ENCODE measurements around the gene ABHD2.

ABHD2 gene

DNA sequence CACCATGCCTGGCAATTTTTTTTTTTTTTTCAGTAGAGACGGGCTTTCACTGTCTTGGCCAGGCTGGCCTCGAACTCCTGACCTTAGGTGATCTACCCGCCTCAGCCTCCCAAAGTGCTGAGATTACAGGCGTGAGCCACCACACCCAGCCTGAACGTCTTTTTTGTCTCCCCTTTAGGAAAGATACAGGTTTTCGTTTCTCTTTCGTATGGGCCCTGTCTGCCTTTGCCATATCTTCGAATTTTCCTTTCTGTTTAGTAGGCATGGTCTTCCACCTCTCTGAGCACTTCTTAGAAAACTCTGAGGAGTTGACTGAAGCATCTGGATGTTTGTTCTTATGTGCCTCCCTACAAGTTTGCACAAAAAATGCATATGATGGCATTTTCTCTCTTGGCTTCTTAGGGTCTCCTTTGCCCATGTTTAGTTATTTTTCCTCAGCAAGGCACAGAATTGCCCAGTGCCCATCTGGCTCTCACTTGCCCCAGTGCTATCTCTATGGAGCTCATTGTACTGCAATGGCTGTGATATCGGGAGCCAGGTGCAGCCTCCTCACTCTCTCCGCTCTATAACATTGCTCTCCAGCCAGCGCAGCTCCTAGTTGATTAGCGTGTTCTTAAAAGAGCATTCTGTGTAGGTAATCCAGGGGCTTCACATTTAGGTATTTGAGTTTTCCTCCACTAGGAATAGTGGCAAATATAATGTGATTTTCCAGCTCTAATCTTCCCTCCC lies 48.0 kb downstream of the ABHD2 start:
- H3K27ac ChIP-seq, result peak overlapping the region; percentile 67 to 85
- DNase-seq, result no peak
- H3K4me3 ChIP-seq, result no peak overlapping the region
- peaks cover 0 to 1% (median 0%) of the 10 kb centered on the region in 3 donors for H3K36me3 ChIP-seq
- TF ChIP-seq, protein P1, sequence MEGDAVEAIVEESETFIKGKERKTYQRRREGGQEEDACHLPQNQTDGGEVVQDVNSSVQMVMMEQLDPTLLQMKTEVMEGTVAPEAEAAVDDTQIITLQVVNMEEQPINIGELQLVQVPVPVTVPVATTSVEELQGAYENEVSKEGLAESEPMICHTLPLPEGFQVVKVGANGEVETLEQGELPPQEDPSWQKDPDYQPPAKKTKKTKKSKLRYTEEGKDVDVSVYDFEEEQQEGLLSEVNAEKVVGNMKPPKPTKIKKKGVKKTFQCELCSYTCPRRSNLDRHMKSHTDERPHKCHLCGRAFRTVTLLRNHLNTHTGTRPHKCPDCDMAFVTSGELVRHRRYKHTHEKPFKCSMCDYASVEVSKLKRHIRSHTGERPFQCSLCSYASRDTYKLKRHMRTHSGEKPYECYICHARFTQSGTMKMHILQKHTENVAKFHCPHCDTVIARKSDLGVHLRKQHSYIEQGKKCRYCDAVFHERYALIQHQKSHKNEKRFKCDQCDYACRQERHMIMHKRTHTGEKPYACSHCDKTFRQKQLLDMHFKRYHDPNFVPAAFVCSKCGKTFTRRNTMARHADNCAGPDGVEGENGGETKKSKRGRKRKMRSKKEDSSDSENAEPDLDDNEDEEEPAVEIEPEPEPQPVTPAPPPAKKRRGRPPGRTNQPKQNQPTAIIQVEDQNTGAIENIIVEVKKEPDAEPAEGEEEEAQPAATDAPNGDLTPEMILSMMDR (IDR thresholded peaks at IDR 0.05), result no peak
- intact Hi-C loops (cut with DNase I; ENCODE audit: low total_unique reads), result no loop called here
- H3K9me3 ChIP-seq, result no peaks in the 10 kb centered on the region
- peaks cover 0 to 94% (median 57%) of the 10 kb centered on the region in 4 donors for H3K4me1 ChIP-seq
- H3K27me3 ChIP-seq, result no peaks in the 10 kb centered on the region

DNA sequence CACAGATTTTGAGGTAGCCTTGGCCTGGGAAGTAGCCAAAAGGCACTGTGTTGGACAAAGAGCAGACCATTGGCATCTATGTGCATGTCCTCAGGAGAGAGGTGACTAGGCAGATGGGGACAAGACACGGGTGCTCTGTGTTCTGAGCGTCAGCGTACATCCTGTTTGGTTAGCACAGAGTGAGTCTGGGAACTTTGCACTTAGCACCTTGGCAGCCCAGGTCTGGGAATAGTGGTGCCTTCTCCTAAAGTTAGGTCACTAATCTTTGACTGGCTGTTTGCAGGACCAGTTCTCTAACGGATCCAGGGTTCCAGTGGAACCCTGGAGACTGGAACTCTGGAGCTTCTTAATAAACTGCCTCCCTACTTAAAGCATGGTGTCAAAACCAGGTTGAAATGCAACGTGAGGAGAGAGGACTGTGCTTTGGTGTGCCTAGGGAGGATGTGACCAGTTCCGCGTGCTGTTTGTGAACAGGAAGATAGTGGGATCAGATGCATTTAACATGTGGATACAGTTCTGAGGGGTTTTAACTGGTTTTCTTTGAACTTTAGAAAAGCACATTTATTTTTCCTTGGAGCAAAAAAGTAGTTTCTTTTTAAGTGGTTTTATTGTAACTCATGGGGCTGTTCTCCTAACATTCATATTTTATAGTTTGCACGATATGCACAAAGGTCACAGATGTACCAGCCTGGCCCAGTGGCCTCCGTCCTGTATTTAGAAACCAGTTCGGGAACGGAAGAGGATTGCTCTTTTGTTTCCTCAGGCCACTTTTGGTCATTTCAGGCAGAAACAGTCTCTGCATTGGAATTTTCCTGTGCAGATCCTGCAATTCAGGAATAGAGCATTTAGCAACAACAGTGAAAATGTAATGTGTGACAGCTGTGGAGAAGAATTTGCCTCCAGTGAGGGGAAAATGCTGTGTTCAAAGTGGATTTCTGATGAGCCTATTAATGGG lies 48.8 kb downstream of the ABHD2 start:
- DNase-seq, result peak in 1 of 2 donors; percentile 71
- intact Hi-C loops (cut with DNase I; ENCODE audit: low total_unique reads), result no loop called here
- TF ChIP-seq, protein P1 (IDR thresholded peaks at IDR 0.05), result peak in 1 of 2 experiments; percentile 12

DNA sequence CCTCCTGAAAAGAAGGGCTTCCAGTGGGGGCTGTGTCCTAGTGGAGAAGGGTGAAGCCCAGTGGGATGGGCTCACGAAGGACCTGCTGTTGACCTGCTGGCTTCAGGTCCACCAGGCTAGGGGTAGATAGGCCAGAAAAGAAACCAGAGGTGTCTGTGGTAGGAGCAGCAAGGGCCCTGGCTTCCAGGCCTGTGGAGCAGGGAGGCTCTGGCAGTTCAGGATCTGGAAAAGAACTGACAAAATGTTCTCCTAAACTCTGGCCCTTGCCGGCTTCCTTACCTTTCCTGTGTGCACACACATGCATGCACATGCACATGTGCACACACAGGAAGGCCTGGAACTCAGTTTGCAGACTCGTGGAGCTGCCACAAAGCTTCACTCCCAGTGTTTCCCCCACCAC lies 49.7 kb downstream of the ABHD2 start:
- Histone ChIP-seq H3K4me1 (peaks cover 0 to 94% (median 59%) of the 10 kb centered on the region in 4 donors), H3K36me3 (no peaks in the 10 kb centered on the region), H3K27me3 (no peaks in the 10 kb centered on the region), H3K4me3 (no peak overlapping the region), H3K27ac (peak overlapping the region; percentile 67 to 85), H3K9me3 (no peaks in the 10 kb centered on the region)
- TF ChIP-seq, protein P1 (IDR thresholded peaks at IDR 0.05), result no peak
- DNase-seq, result peak in 1 of 2 donors; percentile 53
- intact Hi-C loops (cut with DNase I; ENCODE audit: low total_unique reads), result no loop called here

More for the DNA sequence above, 48.8 kb downstream of the ABHD2 start:
- Histone ChIP-seq H3K4me1 (peaks cover 0 to 94% (median 61%) of the 10 kb centered on the region in 4 donors), H3K27me3 (no peaks in the 10 kb centered on the region), H3K9me3 (no peaks in the 10 kb centered on the region), H3K36me3 (no peaks in the 10 kb centered on the region), H3K27ac (peak overlapping the region; percentile 67 to 85), H3K4me3 (no peak overlapping the region)

DNA sequence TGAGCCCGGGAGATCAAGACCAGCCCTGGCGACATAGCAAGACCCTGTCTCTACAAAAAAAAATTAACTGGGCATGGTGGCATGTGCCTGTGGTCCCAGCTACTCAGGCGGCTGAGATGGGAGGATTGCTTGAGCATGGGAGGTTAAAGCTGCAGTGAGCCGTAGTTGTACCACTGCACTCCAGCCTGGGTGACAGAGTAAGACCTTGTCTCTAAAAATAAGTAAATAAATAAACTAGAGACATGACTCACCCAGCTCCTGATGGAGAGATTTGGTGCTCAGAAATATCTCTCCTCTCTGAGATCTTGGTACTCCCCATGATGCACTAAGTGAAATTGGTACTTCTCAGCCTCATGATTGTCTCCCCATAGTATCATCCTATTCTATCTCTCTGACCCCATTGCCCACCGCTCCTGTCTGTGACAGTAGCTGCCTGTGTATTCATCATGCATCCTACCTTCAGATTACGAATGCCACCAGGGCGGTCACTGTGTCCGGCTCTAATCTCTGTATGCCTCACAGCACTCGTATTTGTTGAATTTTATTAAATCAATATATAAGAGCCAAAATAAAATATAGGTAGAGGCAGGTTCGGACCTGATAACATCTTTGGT lies 50.9 kb downstream of the ABHD2 start:
- intact Hi-C loops (cut with DNase I; ENCODE audit: low total_unique reads), result no loop called here
- Histone ChIP-seq H3K27ac (peak overlapping the region; percentile 67 to 85), H3K4me1 (peaks cover 0 to 94% (median 63%) of the 10 kb centered on the region in 4 donors), H3K4me3 (no peak overlapping the region), H3K27me3 (no peaks in the 10 kb centered on the region), H3K9me3 (no peaks in the 10 kb centered on the region), H3K36me3 (no peaks in the 10 kb centered on the region)
- TF ChIP-seq, protein P1 (IDR thresholded peaks at IDR 0.05), result no peak
- peak in 1 of 2 donors; percentile 62 for DNase-seq

Measured in tibial artery (tissue), 4 donors.